ENCODE results near the gene TEKT1. TPM values are rescaled to one million over a fixed set of nuclear protein-coding genes. Genes with fewer than 3 reads are reported as not detected.

The TEKT1 gene
- total RNA-seq, 1 experiment from 2014 or later = 0.61 TPM

DNA sequence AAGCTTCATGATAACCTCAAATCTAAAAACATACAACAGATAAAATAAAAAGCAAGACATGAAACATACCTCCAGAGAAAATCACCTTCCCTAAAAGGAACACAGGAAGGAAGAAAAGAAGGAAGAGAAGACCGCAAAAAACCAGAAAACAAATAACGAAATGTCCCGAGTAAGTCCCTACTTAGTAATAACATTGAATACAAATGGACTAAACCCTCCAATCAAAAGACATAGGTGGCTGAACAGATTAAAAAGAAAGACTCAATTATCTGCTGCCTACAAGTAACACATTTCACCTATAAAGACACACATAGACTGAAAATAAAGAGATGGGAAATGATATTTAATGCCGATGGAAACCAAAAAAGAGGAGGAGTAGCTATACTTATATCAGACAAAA lies 49.3 kb downstream of the TEKT1 start:
- intact Hi-C loops (cut with micrococcal nuclease; ENCODE audit: unreplicated experiment) = no loop called here
- H2AFZ ChIP-seq = no peak overlapping the region
- no peak overlapping the region for H3K27ac ChIP-seq

GRCh38 chr17:6780886-6781285 lies 50.6 kb downstream of the TEKT1 start:
- intact Hi-C loops (cut with micrococcal nuclease; ENCODE audit: unreplicated experiment) = no loop called here
- H3K9me2 ChIP-seq (ENCODE audit: insufficient read depth) = no peaks in the 10 kb centered on the region
- H3F3A ChIP-seq (ENCODE audit: insufficient read depth, low read depth) = no peaks in the 10 kb centered on the region
- ChIA-PET POLR2A (ENCODE audit: unreplicated experiment) (interaction anchor here (0.7 kb wide), 1 partner anchor 122 kb away, joined by 3 read pairs; no protein-coding TSS in a partner anchor), CTCF (no interaction called here)
- no peak overlapping the region for H3K4me2 ChIP-seq
- TF ChIP-seq, protein P1, sequence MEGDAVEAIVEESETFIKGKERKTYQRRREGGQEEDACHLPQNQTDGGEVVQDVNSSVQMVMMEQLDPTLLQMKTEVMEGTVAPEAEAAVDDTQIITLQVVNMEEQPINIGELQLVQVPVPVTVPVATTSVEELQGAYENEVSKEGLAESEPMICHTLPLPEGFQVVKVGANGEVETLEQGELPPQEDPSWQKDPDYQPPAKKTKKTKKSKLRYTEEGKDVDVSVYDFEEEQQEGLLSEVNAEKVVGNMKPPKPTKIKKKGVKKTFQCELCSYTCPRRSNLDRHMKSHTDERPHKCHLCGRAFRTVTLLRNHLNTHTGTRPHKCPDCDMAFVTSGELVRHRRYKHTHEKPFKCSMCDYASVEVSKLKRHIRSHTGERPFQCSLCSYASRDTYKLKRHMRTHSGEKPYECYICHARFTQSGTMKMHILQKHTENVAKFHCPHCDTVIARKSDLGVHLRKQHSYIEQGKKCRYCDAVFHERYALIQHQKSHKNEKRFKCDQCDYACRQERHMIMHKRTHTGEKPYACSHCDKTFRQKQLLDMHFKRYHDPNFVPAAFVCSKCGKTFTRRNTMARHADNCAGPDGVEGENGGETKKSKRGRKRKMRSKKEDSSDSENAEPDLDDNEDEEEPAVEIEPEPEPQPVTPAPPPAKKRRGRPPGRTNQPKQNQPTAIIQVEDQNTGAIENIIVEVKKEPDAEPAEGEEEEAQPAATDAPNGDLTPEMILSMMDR (conservative IDR thresholded peaks at IDR 0.05) = no peak
- TF ChIP-seq EZH2 (IDR thresholded peaks at IDR 0.05; ENCODE audit: low read depth) = no peak
- H3K36me3 ChIP-seq (ENCODE audit: low read depth) = no peaks in the 10 kb centered on the region
- no peak overlapping the region for H3K27ac ChIP-seq
- H4K20me1 ChIP-seq (ENCODE audit: insufficient read depth) = no peaks in the 10 kb centered on the region
- H3K27me3 ChIP-seq (ENCODE audit: insufficient read depth, low read depth) = no peaks in the 10 kb centered on the region
- no peaks in the 10 kb centered on the region for H3K79me2 ChIP-seq (ENCODE audit: low read depth)
- no peak overlapping the region for H3K4me3 ChIP-seq
- H3K9me3 ChIP-seq (ENCODE audit: insufficient read depth, low read depth) = no peaks in the 10 kb centered on the region
- DNase-seq = peak in 1 of 2 experiments; percentile 22
- no peaks in the 10 kb centered on the region for H3K4me1 ChIP-seq (replicated peaks; ENCODE audit: insufficient read depth)
- H2AFZ ChIP-seq = no peak overlapping the region
- BruUV-seq (replicated peaks) = no TSS peak

More for the DNA sequence above, 49.3 kb downstream of the TEKT1 start:
- no peak overlapping the region for H3K4me3 ChIP-seq
- TF ChIP-seq EZH2 (IDR thresholded peaks at IDR 0.05; ENCODE audit: low read depth) = no peak
- TF ChIP-seq, protein P1 (conservative IDR thresholded peaks at IDR 0.05) = no peak
- no peaks in the 10 kb centered on the region for H3K9me2 ChIP-seq (ENCODE audit: insufficient read depth)
- no TSS peak for BruUV-seq (replicated peaks)
- no peaks in the 10 kb centered on the region for H3K9me3 ChIP-seq (ENCODE audit: insufficient read depth, low read depth)
- DNase-seq = peak in 1 of 2 experiments; percentile 12
- H3K79me2 ChIP-seq (ENCODE audit: low read depth) = no peaks in the 10 kb centered on the region
- no peaks in the 10 kb centered on the region for H3K27me3 ChIP-seq (ENCODE audit: insufficient read depth, low read depth)
- H3F3A ChIP-seq (ENCODE audit: insufficient read depth, low read depth) = no peaks in the 10 kb centered on the region
- H3K36me3 ChIP-seq (ENCODE audit: low read depth) = no peaks in the 10 kb centered on the region
- no peak overlapping the region for H3K4me2 ChIP-seq
- CTCF ChIA-PET = no interaction called here
- POLR2A ChIA-PET (ENCODE audit: unreplicated experiment) = interaction anchor here (0.7 kb wide), 1 partner anchor 9 kb away, joined by 4 read pairs; no protein-coding TSS in a partner anchor
- H4K20me1 ChIP-seq (ENCODE audit: insufficient read depth) = no peaks in the 10 kb centered on the region
- H3K4me1 ChIP-seq (replicated peaks; ENCODE audit: insufficient read depth) = no peaks in the 10 kb centered on the region

- intact Hi-C loops (cut with micrococcal nuclease; ENCODE audit: unreplicated experiment) = no loop called here
- H3K79me2 ChIP-seq (ENCODE audit: low read depth) = no peaks in the 10 kb centered on the region
- DNase-seq = peak in 1 of 2 experiments; percentile 33
- H3K36me3 ChIP-seq (ENCODE audit: low read depth) = no peaks in the 10 kb centered on the region
- TF ChIP-seq EZH2 (IDR thresholded peaks at IDR 0.05; ENCODE audit: low read depth) = no peak
- no peaks in the 10 kb centered on the region for H3K9me2 ChIP-seq (ENCODE audit: insufficient read depth)
- no peaks in the 10 kb centered on the region for H3K27me3 ChIP-seq (ENCODE audit: insufficient read depth, low read depth)
- H3K27ac ChIP-seq = no peak overlapping the region
- H3K4me3 ChIP-seq = no peak overlapping the region
- H3K9me3 ChIP-seq (ENCODE audit: insufficient read depth, low read depth) = no peaks in the 10 kb centered on the region
- no peak overlapping the region for H2AFZ ChIP-seq
- H3K4me2 ChIP-seq = no peak overlapping the region
- POLR2A ChIA-PET (ENCODE audit: unreplicated experiment) = no interaction called here
- CTCF ChIA-PET = no interaction called here
- no peaks in the 10 kb centered on the region for H3F3A ChIP-seq (ENCODE audit: insufficient read depth, low read depth)
- H3K4me1 ChIP-seq (replicated peaks; ENCODE audit: insufficient read depth) = no peaks in the 10 kb centered on the region
- no peaks in the 10 kb centered on the region for H4K20me1 ChIP-seq (ENCODE audit: insufficient read depth)
- BruUV-seq (replicated peaks) = no TSS peak
Observed at GRCh38 chr17:6780001-6780400, 51.5 kb downstream of the TEKT1 start.

DNA sequence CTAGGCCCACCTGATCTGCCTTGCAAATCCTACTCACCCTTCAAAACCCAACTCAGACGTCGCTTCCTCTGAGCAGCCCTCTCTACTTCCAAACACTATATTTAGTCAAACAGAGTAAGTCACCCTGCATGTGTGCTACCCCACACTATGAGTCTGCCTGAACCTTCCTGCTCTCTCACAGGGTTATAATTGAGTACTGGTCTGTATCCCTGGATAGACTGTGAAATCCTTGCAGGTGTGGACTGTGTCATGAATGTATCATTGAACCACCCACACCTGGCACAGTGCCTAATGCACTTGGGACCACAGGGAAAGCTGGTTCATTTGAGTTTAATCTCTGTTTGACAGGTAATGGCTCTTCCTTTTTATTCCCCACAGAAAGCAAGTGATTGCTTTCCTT lies 52.1 kb downstream of the TEKT1 start:
- Histone ChIP-seq H4K20me1 (ENCODE audit: insufficient read depth) (no peaks in the 10 kb centered on the region), H3K9me3 (ENCODE audit: insufficient read depth, low read depth) (no peaks in the 10 kb centered on the region), H3F3A (ENCODE audit: insufficient read depth, low read depth) (no peaks in the 10 kb centered on the region), H3K4me3 (no peak overlapping the region), H2AFZ (no peak overlapping the region), H3K4me1 (replicated peaks; ENCODE audit: insufficient read depth) (no peaks in the 10 kb centered on the region), H3K4me2 (no peak overlapping the region), H3K79me2 (ENCODE audit: low read depth) (no peaks in the 10 kb centered on the region), H3K27ac (no peak overlapping the region), H3K36me3 (ENCODE audit: low read depth) (no peaks in the 10 kb centered on the region), H3K9me2 (ENCODE audit: insufficient read depth) (no peaks in the 10 kb centered on the region), H3K27me3 (ENCODE audit: insufficient read depth, low read depth) (no peaks in the 10 kb centered on the region)
- no peak for TF ChIP-seq EZH2 (IDR thresholded peaks at IDR 0.05; ENCODE audit: low read depth)
- TF ChIP-seq, protein P1 (conservative IDR thresholded peaks at IDR 0.05) = no peak
- intact Hi-C loops (cut with micrococcal nuclease; ENCODE audit: unreplicated experiment) = no loop called here
- POLR2A ChIA-PET (ENCODE audit: unreplicated experiment) = no interaction called here
- CTCF ChIA-PET = no interaction called here
- DNase-seq = peak in 1 of 2 experiments; percentile 28
- BruUV-seq (replicated peaks) = no TSS peak
